H1 (cell line): ENCODE data around the gene COL4A3.

Experiments used
- EZH2 ChIP-seq: fragments of 200-600 bp; sonication (generic); IDR thresholded peaks from 2 replicates; pipeline ENCODE4 v1.7.1; 2012; ENCODE audit warnings: low read depth, mild to moderate bottlenecking, moderate library complexity, low read length, inconsistent platforms; ENCODE audit not compliant: severe bottlenecking
- FOSL1 ChIP-seq: IDR thresholded peaks from 2 replicates; pipeline ENCODE4 v1.6.1; 2011; ENCODE audit warnings: mild to moderate bottlenecking, low read depth, low read length, moderate library complexity; ENCODE audit not compliant: insufficient read depth
- JUN ChIP-seq: IDR thresholded peaks from 2 replicates; pipeline ENCODE4 v1.6.1; 2011; ENCODE audit warnings: low read depth, mild to moderate bottlenecking, improper control_type of control experiment, low read length
- KDM5A ChIP-seq: fragments of 200-600 bp; IDR thresholded peaks from 2 replicates; pipeline ENCODE4 v1.7.1; 2012; ENCODE audit warnings: mild to moderate bottlenecking, low read length, inconsistent platforms, mixed read lengths
- NRF1 ChIP-seq: IDR thresholded peaks from 2 replicates; pipeline ENCODE4 v1.6.1; 2011; ENCODE audit warnings: mild to moderate bottlenecking, low read depth, low read length, improper control_type of control experiment
- POLR2A ChIP-seq, 2 experiments: IDR thresholded peaks; 1 replicate in 1 of 2; 2 replicates in 1 of 2; pipeline ENCODE4 v1.6.1; 2011; ENCODE audit warnings: low read depth in 2 of 2, low read length in 2 of 2, mild to moderate bottlenecking in 2 of 2; ENCODE audit errors: control extremely low read depth in 1 of 2
- POLR2AphosphoS5 ChIP-seq: IDR thresholded peaks from 2 replicates; pipeline ENCODE4 v1.6.1; 2011; ENCODE audit warnings: low read depth, low read length
- YY1 ChIP-seq: IDR thresholded peaks from 2 replicates; pipeline ENCODE4 v1.6.1; 2011; ENCODE audit warnings: low read depth, mild to moderate bottlenecking, low read length
- TF ChIP-seq, protein P1 (sequence below), 3 experiments: IDR thresholded peaks; 1 replicate in 2 of 3; 2 replicates in 1 of 3; pipeline versions ENCODE4 v1.5.1 to v1.6.1; 2011; ENCODE audit warnings: low read length in 3 of 3, mild to moderate bottlenecking in 3 of 3, inconsistent platforms in 2 of 3, low read depth in 1 of 3, moderate library complexity in 1 of 3; ENCODE audit not compliant: insufficient read depth in 1 of 3; ENCODE audit errors: control extremely low read depth in 1 of 3
- TF ChIP-seq, protein P2 (sequence below): IDR thresholded peaks from 2 replicates; pipeline ENCODE4 v1.6.1; 2012; ENCODE audit warnings: inconsistent platforms

DNA sequence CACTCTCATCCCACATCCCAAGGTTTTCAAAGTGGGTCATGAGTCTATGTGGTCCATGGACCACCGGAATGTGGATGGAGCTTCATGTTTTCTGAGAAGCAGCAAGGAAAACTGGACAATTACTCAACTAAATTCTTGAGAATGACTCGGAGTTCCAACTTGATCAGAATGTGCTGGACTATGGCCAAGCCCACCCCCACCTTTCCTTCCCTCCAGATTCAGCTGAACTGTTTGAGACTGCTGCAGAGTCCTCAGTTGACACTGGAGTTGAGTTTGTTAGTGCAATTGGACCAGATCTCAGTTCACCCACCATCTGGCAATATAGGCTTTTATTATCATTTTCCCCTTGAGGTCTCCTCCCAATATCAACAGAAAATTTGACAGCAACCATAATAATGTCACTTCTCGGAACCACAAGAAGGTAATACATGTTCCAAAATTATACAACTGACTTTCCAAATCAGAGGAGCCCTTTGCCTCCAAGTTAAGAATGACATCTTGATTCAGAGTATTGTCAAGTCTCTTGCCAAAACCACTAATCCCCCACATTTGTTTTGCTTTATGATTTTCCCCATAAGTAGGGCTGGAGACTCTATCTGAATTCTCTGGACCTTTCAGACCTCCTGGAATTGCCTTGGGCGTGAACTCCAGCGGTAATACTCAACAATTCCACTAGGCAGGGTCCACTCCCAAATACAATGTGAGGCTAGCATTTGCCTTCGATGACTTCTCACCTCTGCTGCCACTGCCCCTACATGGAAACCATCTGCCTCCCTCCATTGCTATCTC, 9.2 kb upstream of the COL4A3 start:
- TF ChIP-seq, protein P1, sequence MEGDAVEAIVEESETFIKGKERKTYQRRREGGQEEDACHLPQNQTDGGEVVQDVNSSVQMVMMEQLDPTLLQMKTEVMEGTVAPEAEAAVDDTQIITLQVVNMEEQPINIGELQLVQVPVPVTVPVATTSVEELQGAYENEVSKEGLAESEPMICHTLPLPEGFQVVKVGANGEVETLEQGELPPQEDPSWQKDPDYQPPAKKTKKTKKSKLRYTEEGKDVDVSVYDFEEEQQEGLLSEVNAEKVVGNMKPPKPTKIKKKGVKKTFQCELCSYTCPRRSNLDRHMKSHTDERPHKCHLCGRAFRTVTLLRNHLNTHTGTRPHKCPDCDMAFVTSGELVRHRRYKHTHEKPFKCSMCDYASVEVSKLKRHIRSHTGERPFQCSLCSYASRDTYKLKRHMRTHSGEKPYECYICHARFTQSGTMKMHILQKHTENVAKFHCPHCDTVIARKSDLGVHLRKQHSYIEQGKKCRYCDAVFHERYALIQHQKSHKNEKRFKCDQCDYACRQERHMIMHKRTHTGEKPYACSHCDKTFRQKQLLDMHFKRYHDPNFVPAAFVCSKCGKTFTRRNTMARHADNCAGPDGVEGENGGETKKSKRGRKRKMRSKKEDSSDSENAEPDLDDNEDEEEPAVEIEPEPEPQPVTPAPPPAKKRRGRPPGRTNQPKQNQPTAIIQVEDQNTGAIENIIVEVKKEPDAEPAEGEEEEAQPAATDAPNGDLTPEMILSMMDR (IDR thresholded peaks at IDR 0.05; ENCODE audit: control extremely low read depth in 1 of 3, insufficient read depth in 1 of 3, low read depth in 1 of 3, low read length in 3 of 3): peak in 2 of 3 experiments; percentile 6 to 25; a peak in 2 of 4 replicates
- no peak for TF ChIP-seq POLR2AphosphoS5
- TF ChIP-seq EZH2: no peak
- no peak for TF ChIP-seq FOSL1
- no peak for TF ChIP-seq NRF1
- TF ChIP-seq, protein P2, sequence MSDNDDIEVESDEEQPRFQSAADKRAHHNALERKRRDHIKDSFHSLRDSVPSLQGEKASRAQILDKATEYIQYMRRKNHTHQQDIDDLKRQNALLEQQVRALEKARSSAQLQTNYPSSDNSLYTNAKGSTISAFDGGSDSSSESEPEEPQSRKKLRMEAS: no peak
- TF ChIP-seq POLR2A (IDR thresholded peaks at IDR 0.05; ENCODE audit: control extremely low read depth in 1 of 2, low read depth in 2 of 2, low read length in 2 of 2): no peak
- TF ChIP-seq YY1: no peak
- no peak for TF ChIP-seq KDM5A
- no peak for TF ChIP-seq JUN
